ENCODE measurements around the gene SRCAP. TPM values are rescaled to one million over a fixed set of nuclear protein-coding genes. Genes with fewer than 3 reads are reported as not detected.
"Not testable (repeated sequence)": the region's sequence is repeated elsewhere in the genome, so short reads cannot be mapped to it uniquely, and the experiment has no call there.

Gene SRCAP
- polyA plus RNA-seq, 1 donor: 37.1 TPM

DNA sequence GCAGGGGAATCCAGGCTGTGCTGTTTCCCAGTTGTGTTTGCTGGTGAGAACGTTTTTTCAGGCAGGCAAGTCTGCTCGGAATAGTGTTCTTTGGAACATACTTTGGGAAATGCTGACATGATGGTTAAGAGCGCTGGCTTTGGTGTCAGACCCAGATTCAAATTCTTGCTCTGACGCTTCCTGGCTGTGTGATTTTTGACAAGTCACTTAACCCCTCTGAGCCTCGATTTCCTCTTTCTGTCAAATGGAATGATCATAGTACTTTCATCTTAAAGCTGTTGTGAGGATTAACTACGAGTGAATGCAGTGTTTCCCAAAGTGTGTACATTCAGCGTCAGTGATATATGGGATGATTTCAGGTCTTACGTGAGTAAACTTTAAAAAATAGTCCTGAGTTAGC, 35.9 kb upstream of the SRCAP start:
- DNase-seq: no peak

DNA sequence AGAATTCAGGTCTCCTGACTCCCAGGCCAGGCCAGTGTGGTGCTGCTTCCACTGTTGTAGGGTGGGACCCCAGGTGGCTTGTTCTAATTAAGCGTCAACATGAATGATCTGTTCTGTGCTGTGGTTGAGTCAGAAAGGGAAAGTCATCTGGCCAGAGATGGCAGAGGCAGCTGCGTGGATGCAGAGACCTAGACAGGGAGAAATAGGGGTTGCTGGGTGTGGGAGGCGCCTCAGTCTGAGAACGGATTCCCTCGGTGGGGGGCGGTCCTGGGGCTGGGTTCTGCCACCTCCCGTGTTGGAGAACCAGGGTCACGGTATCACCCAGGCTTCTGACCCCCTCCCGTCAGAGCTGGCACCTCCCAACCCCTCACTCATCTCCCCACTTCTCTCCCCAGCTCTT, 35.2 kb upstream of the SRCAP start:
- DNase-seq: no peak

DNA sequence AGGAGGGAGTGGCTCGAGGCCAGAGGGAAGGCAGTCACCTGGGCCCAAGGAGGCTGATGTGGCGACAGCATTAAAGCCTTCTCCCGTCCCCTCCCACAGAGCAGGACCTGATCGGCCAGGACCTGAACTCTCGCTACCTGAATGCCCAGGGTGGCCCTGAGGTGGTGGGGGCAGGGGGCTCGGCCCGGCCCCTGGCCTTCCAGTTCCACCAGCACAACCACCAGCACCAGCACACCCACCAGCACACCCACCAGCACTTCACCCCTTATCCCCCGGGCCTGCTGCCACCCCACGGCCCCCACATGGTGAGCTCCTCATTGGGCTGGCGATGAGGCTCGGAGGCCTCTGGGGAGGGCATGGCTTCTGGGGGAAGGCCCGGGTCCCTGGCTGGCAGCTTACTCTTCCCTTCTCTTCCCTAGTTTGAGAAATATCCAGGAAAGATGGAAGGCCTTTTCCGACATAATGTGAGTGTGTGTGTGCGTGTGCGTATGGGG, 34.3 kb upstream of the SRCAP start:
- no peak for DNase-seq

DNA sequence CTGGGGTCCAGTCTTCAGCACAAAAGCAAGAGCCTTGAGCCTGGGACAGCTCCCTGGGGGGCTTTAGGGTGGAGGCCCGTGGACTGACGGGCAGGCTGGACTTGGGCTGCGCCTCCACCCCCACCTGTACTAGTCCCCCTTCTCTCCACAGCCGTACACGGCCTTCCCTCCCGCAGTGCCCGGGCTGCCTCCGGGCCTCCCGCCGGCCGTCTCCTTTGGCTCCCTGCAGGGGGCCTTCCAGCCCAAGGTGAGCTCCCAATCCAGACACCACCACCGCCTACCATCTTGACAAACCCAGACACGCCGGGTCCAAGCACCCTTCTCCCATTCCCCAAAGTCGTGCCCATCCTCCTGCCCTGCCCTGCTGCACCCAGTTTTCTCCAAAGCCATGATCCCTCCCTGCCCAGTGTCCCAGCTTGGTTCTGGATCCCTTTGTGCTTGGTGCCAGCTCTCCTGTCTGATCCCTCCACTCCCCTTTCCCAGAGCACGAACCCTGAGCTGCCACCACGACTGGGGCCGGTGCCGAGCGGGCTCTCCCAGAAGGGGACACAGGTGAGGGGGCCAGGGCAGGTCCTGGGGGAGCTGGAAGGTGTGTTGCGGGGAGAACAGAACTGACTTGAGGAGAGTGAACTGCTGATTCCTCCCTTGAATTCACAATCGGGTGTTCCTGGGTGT, 33.7 kb upstream of the SRCAP start:
- no peak for DNase-seq

DNA sequence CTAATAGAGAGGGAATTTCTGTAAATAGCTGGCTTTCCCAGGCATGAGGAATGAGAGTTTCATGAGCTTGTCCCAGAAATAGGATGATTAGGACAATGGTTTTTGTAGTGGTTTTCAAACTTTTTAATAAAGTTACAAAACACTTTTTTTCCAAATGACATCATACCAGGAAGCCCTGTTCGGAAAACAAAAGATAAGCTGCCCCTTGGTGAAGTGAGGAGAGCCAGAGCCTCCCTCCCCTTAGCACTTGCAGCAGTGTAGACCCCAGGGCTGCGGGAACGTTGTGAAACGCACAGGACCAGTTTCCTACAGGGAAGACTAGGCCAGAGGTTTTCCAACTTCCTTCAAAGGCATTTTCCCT, 33.2 kb upstream of the SRCAP start:
- no peak for DNase-seq

DNA sequence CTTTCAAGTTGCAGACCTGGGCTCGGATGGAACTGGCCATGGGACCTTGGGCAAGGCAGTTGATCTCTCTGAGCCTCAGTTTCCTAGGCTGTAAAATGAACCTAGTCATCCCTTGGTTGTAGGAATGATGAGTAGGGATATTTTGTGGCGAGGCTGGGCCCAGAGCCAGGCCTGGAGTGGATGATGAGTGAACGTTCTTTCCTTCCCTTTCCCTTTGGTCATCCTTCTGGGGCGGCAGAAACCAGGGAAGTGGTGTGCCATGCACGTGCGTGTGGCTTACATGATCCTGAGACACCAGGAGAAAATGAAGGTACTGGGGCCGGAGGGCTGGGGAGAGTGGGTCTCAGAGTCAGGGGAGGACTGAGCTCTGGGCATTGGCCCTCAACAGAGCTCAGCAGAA, 32.3 kb upstream of the SRCAP start:
- DNase-seq: no peak

DNA sequence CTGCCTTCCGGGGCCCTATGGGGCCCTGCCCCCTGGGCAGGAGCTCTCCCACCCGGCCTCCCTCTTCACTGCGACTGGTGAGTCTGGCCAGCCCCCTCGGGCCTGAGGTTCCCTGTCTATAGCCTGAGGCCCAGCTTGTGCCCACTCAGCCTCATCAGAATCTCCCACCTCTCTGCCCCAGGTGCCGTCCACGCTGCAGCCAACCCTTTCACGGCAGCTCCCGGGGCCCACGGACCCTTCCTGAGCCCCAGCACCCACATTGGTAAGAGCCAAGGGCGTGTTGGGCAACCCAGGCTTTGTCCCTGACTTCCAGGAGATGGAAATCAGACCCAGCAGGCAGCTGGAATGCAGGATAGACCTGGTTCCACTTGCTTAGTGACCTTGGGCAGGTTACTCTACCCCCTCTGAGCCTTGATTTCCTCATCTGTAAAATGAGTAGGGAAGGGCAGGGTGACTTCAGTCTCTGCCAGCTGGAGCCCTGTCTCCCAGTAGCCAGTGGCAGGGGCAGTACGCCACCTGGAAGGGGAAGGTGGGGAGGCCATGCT, 31.5 kb upstream of the SRCAP start:
- no peak for DNase-seq

DNA sequence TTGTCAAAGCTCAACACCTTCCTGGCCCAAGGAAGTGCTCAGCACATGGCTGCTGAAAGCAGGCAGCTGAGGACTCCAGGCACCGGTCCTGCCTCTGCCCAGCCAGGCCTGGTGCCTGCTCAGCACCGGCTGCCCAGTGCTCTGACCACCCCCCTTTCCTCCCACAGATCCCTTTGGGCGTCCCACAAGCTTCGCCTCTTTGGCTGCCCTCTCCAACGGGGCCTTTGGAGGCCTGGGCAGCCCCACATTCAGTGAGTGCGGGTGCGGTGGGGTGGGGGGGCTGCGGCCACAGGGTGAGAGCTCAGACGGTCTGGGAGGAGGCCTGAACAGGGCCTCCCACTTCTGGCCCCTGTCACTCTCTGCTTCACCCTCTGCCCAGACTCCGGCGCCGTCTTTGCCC, 30.6 kb upstream of the SRCAP start:
- no peak for DNase-seq

DNA sequence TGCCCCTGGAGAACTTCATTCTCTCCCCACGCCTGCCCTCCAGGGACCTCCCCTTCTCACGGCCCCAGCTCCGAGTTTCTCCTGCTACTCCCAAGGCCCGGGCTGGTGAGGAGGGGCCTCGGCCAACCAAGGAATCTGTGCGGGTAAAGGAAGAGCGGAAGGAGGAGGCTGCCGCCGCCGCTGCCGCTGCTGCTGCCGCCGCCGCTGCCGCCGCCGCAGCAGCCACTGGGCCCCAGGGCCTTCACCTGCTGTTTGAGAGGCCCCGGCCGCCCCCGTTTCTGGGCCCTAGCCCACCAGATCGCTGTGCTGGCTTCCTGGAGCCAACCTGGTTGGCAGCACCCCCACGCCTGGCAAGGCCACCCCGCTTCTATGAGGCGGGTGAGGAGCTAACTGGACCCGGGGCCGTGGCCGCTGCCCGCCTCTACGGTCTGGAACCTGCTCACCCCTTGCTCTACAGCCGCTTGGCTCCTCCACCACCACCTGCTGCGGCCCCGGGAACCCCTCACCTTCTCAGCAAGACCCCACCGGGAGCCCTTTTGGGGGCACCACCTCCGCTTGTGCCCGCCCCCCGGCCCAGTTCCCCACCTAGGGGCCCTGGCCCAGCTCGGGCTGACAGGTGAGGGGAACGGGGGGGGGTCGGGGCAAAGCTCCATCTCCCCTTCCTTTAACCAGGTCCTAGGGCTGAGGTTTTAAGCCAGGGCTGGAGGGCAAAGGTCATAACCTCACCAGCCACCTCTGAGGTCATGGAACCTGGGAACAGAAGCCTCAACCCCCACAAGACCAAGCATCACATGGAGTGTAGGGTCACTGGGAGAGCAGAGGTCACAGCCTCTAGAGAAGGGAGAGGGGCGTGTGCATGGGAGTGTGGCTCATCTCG, 29.7 kb upstream of the SRCAP start:
- no peak for DNase-seq

DNA sequence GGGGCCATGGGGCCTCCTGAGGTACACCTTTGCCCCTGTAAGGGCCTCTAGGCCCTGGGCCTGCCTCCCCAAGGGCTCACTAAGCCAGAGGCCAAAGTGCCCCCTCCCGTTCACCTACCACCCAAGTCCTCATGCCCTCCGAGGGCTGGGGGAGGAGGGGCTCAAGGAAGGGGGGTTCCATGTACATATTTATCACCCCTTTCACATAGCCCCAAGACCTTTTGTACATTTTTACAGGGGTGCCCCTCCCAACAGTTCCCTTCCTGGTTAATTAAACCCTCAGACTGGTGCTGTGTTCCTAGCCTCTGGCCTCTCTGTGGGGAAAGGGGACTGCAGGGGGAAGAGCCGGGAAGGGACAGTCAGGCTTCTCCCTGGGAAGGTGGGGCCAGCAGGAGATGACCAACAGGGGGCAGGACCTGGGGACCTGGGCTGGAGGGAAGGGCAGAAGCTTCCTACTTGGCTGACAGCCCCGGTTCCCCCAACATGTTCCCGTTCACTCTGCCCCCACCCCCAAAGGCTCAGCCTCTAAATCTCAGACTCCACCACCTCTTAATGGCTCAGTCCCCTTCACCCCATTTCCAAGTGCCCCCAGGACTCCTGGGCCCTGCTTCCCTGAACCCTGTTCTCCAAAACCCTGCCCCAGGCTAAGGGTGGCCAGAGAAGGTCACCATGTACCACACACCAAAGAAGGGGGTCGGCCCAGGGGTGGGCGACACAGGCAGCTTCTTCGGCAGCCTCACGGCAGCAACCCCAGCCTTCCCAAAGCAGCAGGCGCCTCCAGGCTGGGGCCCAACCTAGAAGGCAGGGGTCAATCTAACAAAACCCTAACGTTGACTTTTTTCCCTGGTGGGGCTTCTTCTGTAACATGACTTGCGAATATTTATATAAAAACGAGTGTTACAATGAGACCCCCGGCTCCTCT, 28.8 kb upstream of the SRCAP start:
- DNase-seq: no peak

DNA sequence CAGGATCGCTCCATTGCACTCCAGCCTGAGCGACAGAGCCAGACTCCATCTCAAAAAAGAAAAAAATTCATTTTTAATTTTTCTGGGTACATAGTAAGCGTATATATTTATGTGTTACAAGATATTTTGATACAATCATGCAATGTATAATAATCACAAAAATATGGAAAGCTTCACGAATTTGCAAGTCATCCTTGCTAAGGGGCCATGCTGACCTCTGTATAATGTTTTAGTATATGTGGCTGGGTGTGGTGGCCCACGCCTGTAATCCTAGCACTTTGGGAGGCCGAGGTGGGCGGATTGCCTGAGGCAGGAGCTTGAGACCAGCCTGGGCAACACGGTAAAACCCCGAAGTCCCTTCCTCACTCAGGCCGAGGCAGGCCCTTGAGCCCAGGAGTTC, 23.8 kb upstream of the SRCAP start:
- DNase-seq: no peak

DNA sequence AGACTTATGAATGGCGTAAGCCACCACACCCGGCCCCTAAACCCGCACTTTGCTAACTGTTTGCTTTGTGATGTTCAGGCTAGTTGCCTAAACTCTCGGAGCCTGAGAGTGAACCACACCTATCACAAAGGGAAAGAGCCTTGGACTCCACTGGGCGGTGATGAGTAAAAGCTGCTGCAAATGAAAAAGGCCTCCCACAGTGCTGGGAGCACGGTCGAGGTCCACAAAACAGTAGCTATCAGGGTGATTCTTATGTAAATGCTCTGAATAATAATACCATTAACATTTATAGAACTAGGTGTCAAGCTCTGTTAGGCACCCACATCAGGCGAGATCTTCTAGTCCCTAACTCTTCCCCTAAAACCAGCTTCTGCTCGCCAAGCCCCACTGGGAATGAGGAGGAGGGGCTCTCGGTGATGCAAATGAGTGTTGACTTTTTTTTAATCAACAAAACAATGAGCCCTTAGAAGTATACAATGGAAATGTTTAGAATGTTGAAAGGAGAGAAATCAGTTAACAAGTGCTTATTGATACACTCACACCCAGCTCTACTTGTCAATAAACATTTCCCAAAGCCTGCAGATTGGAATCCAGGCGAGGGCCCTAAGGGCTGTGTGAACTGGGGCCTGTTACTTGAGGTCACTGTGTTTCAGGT, 20.9 kb upstream of the SRCAP start:
- no peak for DNase-seq

DNA sequence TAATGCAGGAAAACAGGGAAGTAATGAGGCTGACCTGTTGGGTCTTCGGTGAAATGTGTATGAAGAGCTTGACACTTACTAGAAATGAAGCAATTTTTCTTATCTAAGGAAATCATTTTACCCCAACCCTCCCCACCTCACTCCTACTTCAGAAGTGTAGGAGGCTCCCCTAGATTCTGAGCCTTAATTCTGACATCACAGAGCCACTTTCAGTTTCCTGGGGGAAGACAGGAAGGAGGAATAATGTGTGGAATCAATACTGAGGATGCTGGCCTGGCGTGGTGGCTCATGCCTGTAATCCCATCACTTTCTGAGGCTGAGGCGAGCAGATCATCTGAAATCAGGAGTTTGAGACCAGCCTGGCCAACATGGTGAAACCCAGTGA, 20.4 kb upstream of the SRCAP start:
- no peak for DNase-seq

DNA sequence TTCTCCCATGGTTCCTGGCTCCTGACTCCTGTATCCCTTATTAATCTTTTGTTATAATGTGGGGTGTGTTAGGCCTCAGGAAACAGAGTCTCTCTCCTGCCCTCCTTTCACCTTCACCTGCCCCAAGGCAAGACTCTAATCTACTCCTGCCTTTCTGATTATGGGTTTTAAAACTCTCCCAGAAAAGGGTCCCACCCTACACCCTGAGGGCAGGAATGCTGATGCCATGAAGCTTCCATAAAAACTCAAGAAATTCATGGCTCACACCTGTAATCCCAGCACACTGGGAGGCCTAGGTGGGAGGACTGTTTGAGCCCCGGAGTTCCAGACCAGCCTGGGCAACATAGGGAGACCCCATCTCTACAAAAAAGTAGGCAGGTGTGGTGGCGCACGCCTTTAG, 18.6 kb upstream of the SRCAP start:
- DNase-seq: no peak

DNA sequence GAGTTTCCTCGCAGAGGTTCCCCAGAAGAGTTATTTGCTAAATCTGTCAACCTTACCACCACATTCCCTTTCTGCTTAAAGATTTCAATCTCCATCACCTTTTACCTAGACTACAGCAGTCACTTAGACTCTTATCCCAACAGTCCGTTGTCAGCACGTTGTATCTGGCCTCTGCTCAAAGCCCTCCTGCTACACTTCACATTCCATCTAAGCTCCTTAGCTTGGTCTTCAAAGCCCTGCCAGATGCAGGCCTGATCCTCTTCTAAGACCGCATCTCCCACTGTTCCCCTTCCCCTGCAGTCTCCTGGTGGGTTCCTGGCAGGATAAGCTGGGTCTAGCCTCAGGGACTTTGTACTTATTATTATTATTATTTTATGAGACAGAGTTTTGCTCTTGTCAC, 10.3 kb upstream of the SRCAP start:
- DNase-seq: no peak

DNA sequence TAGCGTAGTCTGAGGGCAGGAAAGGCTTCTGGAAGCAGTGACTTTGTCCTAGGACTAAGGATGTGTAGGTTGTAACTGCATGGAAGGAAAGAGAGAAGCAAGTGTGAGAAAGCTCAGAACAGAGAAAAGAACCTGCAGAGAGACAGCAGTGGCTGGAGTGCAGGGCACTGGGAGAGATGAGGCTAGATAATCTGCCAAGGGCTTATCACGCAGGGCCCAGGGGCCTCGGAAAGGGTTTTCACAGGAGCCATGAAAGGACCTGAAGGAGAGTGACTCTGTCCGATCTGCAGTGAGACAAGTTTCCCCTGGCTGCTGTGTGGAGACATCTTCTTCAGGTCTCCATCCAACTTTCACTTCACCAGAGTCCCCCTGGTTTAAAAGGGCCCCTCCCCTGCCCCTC, 7.1 kb upstream of the SRCAP start:
- DNase-seq: no peak

DNA sequence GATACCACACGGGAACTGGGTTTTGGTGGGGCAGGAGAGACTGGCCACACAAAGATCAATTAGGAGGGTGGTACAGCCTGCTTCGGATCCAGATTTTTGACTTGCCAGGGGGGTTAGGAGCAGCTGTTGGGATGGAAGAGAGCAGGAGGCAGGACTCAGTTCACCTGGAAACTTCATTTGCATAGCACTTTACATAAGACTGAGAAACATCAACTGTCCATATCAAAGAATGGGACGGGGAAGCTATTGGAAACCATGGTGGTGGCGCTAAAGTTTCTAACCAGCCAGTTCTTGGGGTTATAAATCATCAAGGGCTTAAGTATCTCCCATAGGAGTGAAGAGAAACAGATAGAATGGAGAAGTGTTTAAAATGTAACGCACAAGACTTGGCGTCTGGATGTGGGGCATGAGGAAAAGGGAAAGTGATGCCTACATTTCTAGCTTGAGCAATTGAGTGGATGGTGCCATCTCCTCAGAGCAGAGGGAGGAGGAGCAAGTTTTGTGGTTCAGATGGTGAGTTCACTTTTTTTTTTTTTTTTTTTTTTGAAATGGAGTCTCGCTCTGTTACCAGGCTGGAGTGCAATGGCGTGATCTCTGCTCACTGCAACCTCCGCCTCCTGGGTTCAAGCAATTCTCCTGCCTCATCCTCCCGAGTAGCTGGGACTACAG, 6.4 kb upstream of the SRCAP start:
- DNase-seq: no peak

DNA sequence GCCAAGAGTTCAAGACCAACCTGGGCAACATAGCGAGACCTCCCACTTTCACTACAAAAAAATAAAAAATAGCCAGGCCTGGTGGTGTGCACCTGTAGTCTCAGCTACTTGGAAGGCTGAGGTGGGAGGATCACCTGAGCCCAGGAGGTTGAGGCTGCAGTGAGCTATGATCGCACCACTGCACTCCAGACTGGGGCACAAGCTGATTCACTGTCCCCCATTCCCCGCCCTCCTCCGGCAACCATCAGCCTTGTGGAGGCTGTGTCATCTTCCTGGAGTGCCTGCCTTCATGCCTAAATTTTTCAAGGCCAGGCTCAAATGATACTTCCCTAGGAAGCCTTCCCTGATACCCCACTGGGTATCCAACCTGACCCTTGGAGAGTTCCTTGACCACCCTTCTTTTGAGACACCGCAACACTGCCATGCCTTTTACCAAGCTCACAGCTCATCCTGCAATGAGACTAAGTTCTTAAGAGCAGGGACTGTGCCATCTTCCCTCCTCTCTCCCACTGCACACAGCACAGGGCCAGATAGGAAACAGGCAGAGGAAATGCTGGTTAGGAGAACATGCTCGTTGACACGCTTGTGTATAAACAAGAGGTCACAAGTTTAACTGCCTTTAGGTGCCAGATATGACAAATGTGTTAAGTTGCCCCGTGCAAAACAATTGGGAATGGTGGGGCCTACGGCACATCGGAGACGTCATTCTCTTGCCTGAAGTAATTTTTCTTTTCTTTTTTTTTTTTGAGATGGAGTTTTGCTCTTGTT, 3.9 kb upstream of the SRCAP start:
- no peak for DNase-seq

DNA sequence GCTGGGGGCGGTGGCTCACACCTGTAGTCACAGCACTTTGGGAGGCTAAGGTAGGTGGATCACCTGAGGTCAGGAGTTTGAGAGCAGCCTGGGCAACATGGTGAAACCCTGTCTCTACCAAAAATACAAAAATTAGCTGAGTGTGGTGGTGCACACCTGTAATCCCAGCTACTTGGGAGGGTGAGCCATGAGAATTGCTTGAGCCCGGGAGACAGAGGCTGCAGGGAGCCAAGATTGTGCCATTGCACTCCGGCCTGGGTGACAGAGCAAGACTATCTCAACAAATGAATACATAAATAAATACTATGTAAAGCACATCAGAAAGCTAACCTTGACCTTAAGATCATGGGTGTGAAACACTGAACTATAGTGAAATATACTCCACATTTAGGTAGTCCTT, 2.3 kb upstream of the SRCAP start:
- not testable (repeated sequence) for DNase-seq

All from left kidney (tissue), 2 donors.